Measurements from ENCODE around the gene KIF3B.
"Not testable (repeated sequence)": the region's sequence is repeated elsewhere in the genome, so short reads cannot be mapped to it uniquely, and the experiment has no call there.

Gene KIF3B

GRCh38 chr20:32352121-32352720 lies 74.8 kb downstream of the KIF3B start:
- DNase-seq (ENCODE audit: low spot score), result no peak
- H3K27ac ChIP-seq, result no peak overlapping the region

GRCh38 chr20:32353848-32354496 lies 76.5 kb downstream of the KIF3B start:
- no peak for TF ChIP-seq CTCF (IDR thresholded peaks at IDR 0.05)
- no peak for DNase-seq (ENCODE audit: low spot score)
- Histone ChIP-seq H3K27ac (no peak overlapping the region), H3K4me3 (no peak overlapping the region)

More at GRCh38 chr20:32352121-32352720, 74.8 kb downstream of the KIF3B start:
- no peak overlapping the region for H3K4me3 ChIP-seq
- TF ChIP-seq CTCF (IDR thresholded peaks at IDR 0.05), result no peak

- Histone ChIP-seq H3K27ac (no peak overlapping the region), H3K4me3 (no peak overlapping the region)
- no peak for DNase-seq (ENCODE audit: low spot score)
- no peak for TF ChIP-seq CTCF (IDR thresholded peaks at IDR 0.05)
Measured at GRCh38 chr20:32354592-32355416, 77.4 kb downstream of the KIF3B start.

- no peak overlapping the region for H3K27ac ChIP-seq
Measured at GRCh38 chr20:32355417-32355841, 78.0 kb downstream of the KIF3B start.

GRCh38 chr20:32355907-32356621 lies 78.6 kb downstream of the KIF3B start:
- not testable (repeated sequence) for H3K4me3 ChIP-seq; DNase-seq (ENCODE audit: low spot score); H3K27ac ChIP-seq

More at GRCh38 chr20:32355417-32355841, 78.0 kb downstream of the KIF3B start:
- H3K4me3 ChIP-seq, result no peak overlapping the region
- no peak for DNase-seq (ENCODE audit: low spot score)
- TF ChIP-seq CTCF (IDR thresholded peaks at IDR 0.05), result no peak

- TF ChIP-seq CTCF (IDR thresholded peaks at IDR 0.05), result no peak
- no peak for DNase-seq (ENCODE audit: low spot score)
- Histone ChIP-seq H3K27ac (peak overlapping the region; percentile 95 to 96), H3K4me3 (peak overlapping the region; percentile 86)
Measured at GRCh38 chr20:32356622-32357374, 79.3 kb downstream of the KIF3B start.

Data from coronary artery (tissue), 2 donors.